Measurements from ENCODE around the gene ABHD17B.

GRCh38 chr9:71911908-71912335 lies 929 bp upstream of the ABHD17B start:
- no peak for TF ChIP-seq CTCF (IDR thresholded peaks at IDR 0.05)
- TF ChIP-seq POLR2A (IDR thresholded peaks at IDR 0.05), result no peak
- TF ChIP-seq POLR2AphosphoS5 (IDR thresholded peaks at IDR 0.05; ENCODE audit: insufficient read depth in 1 of 2, low read depth in 1 of 2), result no peak
